ENCODE results near the gene RNF182. TPM values are rescaled to one million over a fixed set of nuclear protein-coding genes. Genes with fewer than 3 reads are reported as not detected.

Gene RNF182
- polyA plus RNA-seq, 3 donors, result not detected

DNA sequence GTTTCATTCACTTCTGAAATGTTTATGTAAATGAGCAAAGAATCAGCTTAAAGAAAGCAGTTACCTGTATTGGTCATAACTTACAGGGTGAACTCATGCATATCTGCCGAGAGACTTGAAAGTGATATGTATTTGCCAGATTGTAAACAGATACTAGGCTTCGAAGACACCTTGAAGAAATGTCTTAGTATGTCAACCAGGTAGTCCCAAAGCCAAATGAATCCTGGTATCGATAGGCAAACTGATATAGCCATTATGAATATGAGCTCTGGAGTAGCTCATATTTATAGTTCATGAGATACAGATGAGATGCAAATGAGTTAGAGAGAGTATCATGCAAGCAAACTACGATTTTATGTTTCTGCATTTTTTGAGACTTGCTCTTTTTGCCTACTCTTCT is 55.8 kb downstream of the RNF182 start:
- H2AFZ ChIP-seq (ENCODE audit: insufficient read depth, low read depth, low read length, poor library complexity, severe bottlenecking), result no peak overlapping the region
- intact Hi-C loops (cut with micrococcal nuclease), result no loop called here

GRCh38 chr6:13985663-13986325 is 61.0 kb downstream of the RNF182 start:
- peaks cover 4% of the 10 kb centered on the region for H3K4me1 Mint-ChIP-seq
- TF ChIP-seq CTCF (IDR thresholded peaks at IDR 0.05), result no peak
- Histone ChIP-seq H3K79me2 (ENCODE audit: insufficient read depth, low read length) (no peaks in the 10 kb centered on the region), H3K36me3 (replicated peaks in 1 of 2; ENCODE audit: control insufficient read depth in 1 of 2, insufficient read depth in 2 of 2, low read length in 2 of 2) (no peaks in the 10 kb centered on the region), H4K20me1 (ENCODE audit: insufficient read depth, low read length) (no peaks in the 10 kb centered on the region), H3K4me1 (ENCODE audit: control insufficient read depth in 1 of 2, insufficient read depth in 2 of 2, low read length in 2 of 2) (peaks cover 3 to 4% of the 10 kb centered on the region in 2 donors), H3K27me3 (ENCODE audit: control insufficient read depth in 2 of 2, insufficient read depth in 2 of 2, low read length in 2 of 2) (peaks cover 4 to 5% of the 10 kb centered on the region in 2 donors), H3K27ac (ENCODE audit: low read depth in 1 of 2, low read length in 2 of 2) (no peak overlapping the region), H3K9me3 (replicated peaks in 1 of 2; ENCODE audit: control insufficient read depth in 1 of 2, insufficient read depth in 1 of 2, low read length in 2 of 2) (no peaks in the 10 kb centered on the region), H2AFZ (ENCODE audit: insufficient read depth, low read depth, low read length, poor library complexity, severe bottlenecking) (no peak overlapping the region), H3K9ac (ENCODE audit: insufficient read depth, low read length, poor library complexity, severe bottlenecking) (no peak overlapping the region), H3K4me3 (replicated peaks in 1 of 3; ENCODE audit: low read depth in 2 of 3, low read length in 3 of 3) (no peak overlapping the region), H3K4me2 (replicated peaks; ENCODE audit: extremely low read depth, low read length, poor library complexity, severe bottlenecking) (no peak overlapping the region)
- DNase-seq, result peak; percentile 33 to 54 (median 33)
- no peaks in the 10 kb centered on the region for H3K36me3 Mint-ChIP-seq
- peaks cover 5 to 17% (median 14%) of the 10 kb centered on the region in 3 donors for H3K27me3 Mint-ChIP-seq (ENCODE audit: low read depth in 3 of 3)
- no peak overlapping the region for H3K4me3 Mint-ChIP-seq
- peaks cover 0 to 3% (median 2%) of the 10 kb centered on the region in 7 donors for H3K9me3 Mint-ChIP-seq
- intact Hi-C loops (cut with micrococcal nuclease), result no loop called here
- peak overlapping the region in 1 of 7 donors; percentile 41 for H3K27ac Mint-ChIP-seq
- no CpG with 5 or more reads among the region's 4 CpGs for WGBS (ENCODE audit: insufficient coverage)

More for the DNA sequence above, 55.8 kb downstream of the RNF182 start:
- Histone ChIP-seq H4K20me1 (ENCODE audit: insufficient read depth, low read length) (no peaks in the 10 kb centered on the region), H3K4me3 (replicated peaks in 1 of 3; ENCODE audit: low read depth in 2 of 3, low read length in 3 of 3) (no peak overlapping the region), H3K9ac (ENCODE audit: insufficient read depth, low read length, poor library complexity, severe bottlenecking) (no peak overlapping the region), H3K4me1 (ENCODE audit: control insufficient read depth in 1 of 2, insufficient read depth in 2 of 2, low read length in 2 of 2) (peaks cover 2 to 3% of the 10 kb centered on the region in 2 donors), H3K79me2 (ENCODE audit: insufficient read depth, low read length) (no peaks in the 10 kb centered on the region), H3K4me2 (replicated peaks; ENCODE audit: extremely low read depth, low read length, poor library complexity, severe bottlenecking) (no peak overlapping the region), H3K27ac (ENCODE audit: low read depth in 1 of 2, low read length in 2 of 2) (no peak overlapping the region), H3K27me3 (ENCODE audit: control insufficient read depth in 2 of 2, insufficient read depth in 2 of 2, low read length in 2 of 2) (peaks cover 0 to 2% of the 10 kb centered on the region in 2 donors), H3K9me3 (replicated peaks in 1 of 2; ENCODE audit: control insufficient read depth in 1 of 2, insufficient read depth in 1 of 2, low read length in 2 of 2) (no peaks in the 10 kb centered on the region), H3K36me3 (replicated peaks in 1 of 2; ENCODE audit: control insufficient read depth in 1 of 2, insufficient read depth in 2 of 2, low read length in 2 of 2) (no peaks in the 10 kb centered on the region)
- WGBS (ENCODE audit: insufficient coverage), result 100% methylated on average over 3 of the region's 4 CpGs
- H3K27me3 Mint-ChIP-seq (ENCODE audit: low read depth in 3 of 3), result peaks cover 2 to 8% (median 7%) of the 10 kb centered on the region in 3 donors
- H3K4me3 Mint-ChIP-seq, result no peak overlapping the region
- H3K9me3 Mint-ChIP-seq, result peaks cover 0 to 4% (median 0%) of the 10 kb centered on the region in 7 donors
- DNase-seq, result no peak
- peaks cover under 1% of the 10 kb centered on the region for H3K4me1 Mint-ChIP-seq
- no peak overlapping the region for H3K27ac Mint-ChIP-seq
- no peaks in the 10 kb centered on the region for H3K36me3 Mint-ChIP-seq
- TF ChIP-seq CTCF (IDR thresholded peaks at IDR 0.05), result no peak

Data from CD14-positive monocyte (primary cell).